B cell (primary cell): ENCODE data around the gene ORAI3. TPM values are rescaled to one million over a fixed set of nuclear protein-coding genes. Genes with fewer than 3 reads are reported as not detected.

Source experiments
- ATAC-seq: fragments of 200-7000 bp; cut with Tn5 transposase; one replicate; pipeline ENCODE4 v1.10.0; 2021; ENCODE audit warnings: low read depth, mild to moderate bottlenecking, moderate number of reproducible peaks, moderate library complexity
- CTCF ChIA-PET: fragments of 350-600 bp; sonication (Branson Sonifier 250); formaldehyde crosslinking; loops from one replicate; lab custom pipeline; 2021; ENCODE audit warnings: antibody characterized with exemption, inconsistent platforms; lab: Charles Lee
- POLR2A ChIA-PET: fragments of 350-600 bp; sonication (Branson Sonifier 250); formaldehyde crosslinking; loops from one replicate; lab custom pipeline; 2021; ENCODE audit warnings: antibody characterized with exemption; lab: Charles Lee
- DNase-seq: peaks from one replicate; pipeline ENCODE4 v3.0.0; 2013
- H2AFZ ChIP-seq: 2 replicates; pipeline ENCODE4 v1.6.1; 2012; ENCODE audit warnings: mild to moderate bottlenecking, low read depth, low read length; ENCODE audit not compliant: insufficient read depth, poor library complexity, severe bottlenecking
- H3K27ac ChIP-seq, 2 donors: 1 replicate in 1 of 2; 2 replicates in 1 of 2; pipeline ENCODE4 v1.5.1; 2012 to 2013; ENCODE audit warnings: low read length in 2 of 2, mild to moderate bottlenecking in 2 of 2, moderate library complexity in 1 of 2
- H3K27me3 ChIP-seq, 4 experiments: fragments of 200-600 bp in 1 of 4; sonication (generic) in 1 of 4; replicated peaks in 1 of 4; 1 replicate in 2 of 4; 2 replicates in 2 of 4; pipeline versions ENCODE4 v1.6.1 to v1.7.0; 2013 to 2016; ENCODE audit warnings: low read length in 3 of 4, mild to moderate bottlenecking in 2 of 4, mixed read lengths in 1 of 4, moderate library complexity in 1 of 4; ENCODE audit not compliant: insufficient read depth in 4 of 4, control insufficient read depth in 3 of 4; ENCODE audit errors: control extremely low read depth in 1 of 4
- H3K36me3 ChIP-seq, 2 experiments: replicated peaks in 1 of 2; 1 replicate in 1 of 2; 2 replicates in 1 of 2; pipeline versions ENCODE4 v1.6.1 to v1.7.1; 2013; ENCODE audit warnings: low read length in 1 of 2; ENCODE audit not compliant: insufficient read depth in 2 of 2, control insufficient read depth in 1 of 2; ENCODE audit errors: control extremely low read depth in 1 of 2, extremely low read depth in 1 of 2
- H3K4me1 ChIP-seq, 2 donors: fragments of 200-600 bp in 1 of 2; sonication (generic) in 1 of 2; 1 replicate in 1 of 2; 2 replicates in 1 of 2; pipeline versions ENCODE4 v1.5.1 to v1.6.1; 2013 to 2017; ENCODE audit warnings: low read length in 2 of 2; ENCODE audit not compliant: control insufficient read depth in 2 of 2, insufficient read depth in 2 of 2
- H3K4me2 ChIP-seq: replicated peaks from 2 replicates; pipeline ENCODE3; 2012; ENCODE audit warnings: mild to moderate bottlenecking, low read depth, low read length; ENCODE audit not compliant: poor library complexity, severe bottlenecking
- H3K4me3 ChIP-seq, 5 experiments: fragments of 200-600 bp in 1 of 5; sonication (generic) in 1 of 5; 1 replicate in 3 of 5; 2 replicates in 2 of 5; pipeline versions ENCODE4 v1.5.1 to v1.7.0; 2011 to 2016; ENCODE audit warnings: low read length in 4 of 5, mild to moderate bottlenecking in 4 of 5, low read depth in 2 of 5, control low read depth in 1 of 5, moderate library complexity in 1 of 5; ENCODE audit not compliant: insufficient read depth in 1 of 5; ENCODE audit errors: control extremely low read depth in 1 of 5, extremely low read depth in 1 of 5
- H3K79me2 ChIP-seq: fragments of 200-600 bp; sonication (generic); one replicate; pipeline ENCODE4 v1.6.0; 2016; ENCODE audit warnings: low read length; ENCODE audit not compliant: control insufficient read depth, insufficient read depth
- H3K9ac ChIP-seq: fragments of 200-600 bp; sonication (generic); 2 replicates; pipeline ENCODE4 v1.6.1; 2017; ENCODE audit warnings: mild to moderate bottlenecking, low read length, moderate library complexity
- H3K9me3 ChIP-seq, 3 donors: one replicate each; pipeline versions ENCODE4 v1.6.1 to v1.7.1; 2013; ENCODE audit warnings: low read length in 2 of 3; ENCODE audit not compliant: control insufficient read depth in 2 of 3, insufficient read depth in 1 of 3; ENCODE audit errors: control extremely low read depth in 1 of 3
- H4K20me1 ChIP-seq: 2 replicates; pipeline ENCODE4 v1.6.0; 2012; ENCODE audit warnings: mild to moderate bottlenecking, low read length; ENCODE audit not compliant: insufficient read depth, control insufficient read depth, poor library complexity, severe bottlenecking
- H3K27ac Mint-ChIP-seq: one replicate; pipeline ENCODE4 v1.8.0; 2021; ENCODE audit warnings: mixed read lengths
- H3K27me3 Mint-ChIP-seq: one replicate; pipeline ENCODE4 v1.8.0; 2021; ENCODE audit warnings: mixed read lengths
- H3K4me1 Mint-ChIP-seq: one replicate; pipeline ENCODE4 v1.8.0; 2021; ENCODE audit warnings: mixed read lengths
- H3K4me3 Mint-ChIP-seq: one replicate; pipeline ENCODE4 v1.8.0; 2021; ENCODE audit warnings: mixed read lengths
- H3K9me3 Mint-ChIP-seq: one replicate; pipeline ENCODE4 v1.8.0; 2022; ENCODE audit warnings: mixed read lengths; ENCODE audit not compliant: insufficient read depth
- EZH2 ChIP-seq: IDR thresholded peaks from 2 replicates; pipeline ENCODE4 v1.6.1; 2012; ENCODE audit warnings: borderline replicate concordance, low read depth, mild to moderate bottlenecking, moderate library complexity, low read length; ENCODE audit not compliant: insufficient read depth, poor library complexity, severe bottlenecking
- WGBS: methylation state at CpG from one replicate; pipeline ENCODE4 v1.1.5; 2013; ENCODE audit warnings: missing lambda C conversion rate; ENCODE audit not compliant: insufficient coverage; 5-methylcytosine and 5-hydroxymethylcytosine counted together
- intact Hi-C: fragments of 100-400 bp; cut with micrococcal nuclease; formaldehyde crosslinking; loops from one replicate; pipeline ENCODE4 v1.10.0; 2022
- polyA plus RNA-seq: library from polyadenylated mRNA; depleted of rRNA; stranded (reverse); fragments of >200 nt; gene quantifications from 2 replicates; pipeline ENCODE4 v1.2.3, GENCODE V29; 2012
- total RNA-seq, 2 donors: library from RNA; stranded (reverse); fragments of 120-200 nt in 1 of 2; gene quantifications; 1 replicate in 1 of 2; 2 replicates in 1 of 2; pipeline versions ENCODE4 v1.2.3 to v1.2.4, GENCODE V29; 2013 to 2022
- TF ChIP-seq, protein P1 (sequence below): fragments of 200-600 bp; IDR thresholded peaks from one replicate; pipeline ENCODE4 v1.8.0; 2022; ENCODE audit warnings: antibody characterized with exemption, mild to moderate bottlenecking

ORAI3 gene
- total and polyA plus RNA-seq, 2 donors (not counting 1 experiment from before 2014, with no cell fraction given): 32.2 to 51.8 TPM

GRCh38 chr16:30983898-30984610, 35.2 kb downstream of the ORAI3 start:
- WGBS: 70% methylated on average over 11 of the region's 14 CpGs
- Histone ChIP-seq H3K4me3 (no peak overlapping the region), H2AFZ (no peak overlapping the region), H3K27ac (no peak overlapping the region), H3K4me1 (peaks cover 3 to 6% of the 10 kb centered on the region in 2 donors), H3K9me3 (no peaks in the 10 kb centered on the region), H3K4me2 (no peak overlapping the region), H3K27me3 (no peaks in the 10 kb centered on the region), H3K9ac (no peak overlapping the region), H3K79me2 (no peaks in the 10 kb centered on the region), H3K36me3 (peaks cover 0 to 26% of the 10 kb centered on the region in 2 experiments), H4K20me1 (peaks cover 6% of the 10 kb centered on the region)
- Mint-ChIP-seq H3K9me3 (no peaks in the 10 kb centered on the region), H3K27me3 (no peaks in the 10 kb centered on the region), H3K27ac (no peak overlapping the region), H3K4me1 (no peaks in the 10 kb centered on the region), H3K4me3 (no peak overlapping the region)
- intact Hi-C loops: no loop called here
- no peak for ATAC-seq
- DNase-seq: no peak
- TF ChIP-seq, protein P1, sequence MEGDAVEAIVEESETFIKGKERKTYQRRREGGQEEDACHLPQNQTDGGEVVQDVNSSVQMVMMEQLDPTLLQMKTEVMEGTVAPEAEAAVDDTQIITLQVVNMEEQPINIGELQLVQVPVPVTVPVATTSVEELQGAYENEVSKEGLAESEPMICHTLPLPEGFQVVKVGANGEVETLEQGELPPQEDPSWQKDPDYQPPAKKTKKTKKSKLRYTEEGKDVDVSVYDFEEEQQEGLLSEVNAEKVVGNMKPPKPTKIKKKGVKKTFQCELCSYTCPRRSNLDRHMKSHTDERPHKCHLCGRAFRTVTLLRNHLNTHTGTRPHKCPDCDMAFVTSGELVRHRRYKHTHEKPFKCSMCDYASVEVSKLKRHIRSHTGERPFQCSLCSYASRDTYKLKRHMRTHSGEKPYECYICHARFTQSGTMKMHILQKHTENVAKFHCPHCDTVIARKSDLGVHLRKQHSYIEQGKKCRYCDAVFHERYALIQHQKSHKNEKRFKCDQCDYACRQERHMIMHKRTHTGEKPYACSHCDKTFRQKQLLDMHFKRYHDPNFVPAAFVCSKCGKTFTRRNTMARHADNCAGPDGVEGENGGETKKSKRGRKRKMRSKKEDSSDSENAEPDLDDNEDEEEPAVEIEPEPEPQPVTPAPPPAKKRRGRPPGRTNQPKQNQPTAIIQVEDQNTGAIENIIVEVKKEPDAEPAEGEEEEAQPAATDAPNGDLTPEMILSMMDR: no peak
- TF ChIP-seq EZH2: no peak
- POLR2A ChIA-PET: interaction anchor here (1.7 kb wide), 1 partner anchor 158 kb away, joined by 8 read pairs; no protein-coding TSS in a partner anchor
- CTCF ChIA-PET: interaction anchor here (0.6 to 5.1 kb wide), 25 partner anchors 11 to 885 kb away, joined by 3 to 63 read pairs (median 4); partner anchors contain the start of genes KAT8, VKORC1, ZNF646 and ZNF668
